GM21447 (cell line): Measurements from ENCODE around the gene TGFB1.
A peak's percentile ranks its signal among the peaks of the same experiment; 100 is the strongest.
"Not testable (repeated sequence)": the region's sequence is repeated elsewhere in the genome, so short reads cannot be mapped to it uniquely, and the experiment has no call there.

ENCODE experiments used
- ATAC-seq: cut with Tn5 transposase; IDR thresholded peaks from one replicate; pipeline ENCODE4 v1.9.1; 2021; ENCODE audit not compliant: unreplicated experiment

Gene TGFB1

DNA sequence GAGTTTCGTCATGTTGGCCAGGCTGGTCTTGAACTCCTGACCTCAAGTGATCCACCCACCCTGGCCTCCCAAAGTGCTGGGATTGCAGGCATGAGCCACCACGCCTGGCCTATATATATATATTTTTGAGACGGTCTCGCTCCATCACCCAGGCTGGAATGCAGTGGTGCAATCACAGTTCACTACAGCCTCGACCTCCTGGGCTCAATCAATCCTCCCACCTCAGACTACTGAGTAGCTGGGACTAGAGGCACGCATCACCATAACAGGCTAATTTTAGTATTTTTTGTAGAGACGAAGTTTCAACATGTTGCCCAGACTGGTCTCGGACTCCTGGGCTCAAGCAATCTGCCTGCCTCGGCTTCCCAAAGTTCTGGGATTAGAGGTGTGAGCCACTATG lies 6.8 kb downstream of the TGFB1 start:
- ATAC-seq = not testable (repeated sequence)

DNA sequence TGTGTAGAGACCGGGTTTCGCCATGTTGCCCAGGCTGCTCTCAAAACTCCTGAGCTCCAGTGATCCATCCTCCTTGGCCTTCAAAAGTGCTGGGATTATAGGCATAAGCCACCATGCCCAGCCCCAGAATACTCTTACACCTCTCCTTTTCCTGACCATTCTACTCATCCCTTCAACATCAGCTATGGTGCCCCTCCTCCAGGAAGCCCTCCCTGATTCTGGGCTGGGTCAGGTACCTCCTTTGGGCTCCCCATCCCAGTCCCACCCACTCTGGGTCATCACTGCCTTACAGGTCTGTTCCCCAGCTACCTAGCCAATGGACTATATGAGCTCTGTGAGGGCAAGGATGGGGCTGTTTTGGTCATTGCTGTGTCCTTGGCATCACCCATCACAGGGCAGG lies 9.6 kb downstream of the TGFB1 start:
- ATAC-seq = no peak

DNA sequence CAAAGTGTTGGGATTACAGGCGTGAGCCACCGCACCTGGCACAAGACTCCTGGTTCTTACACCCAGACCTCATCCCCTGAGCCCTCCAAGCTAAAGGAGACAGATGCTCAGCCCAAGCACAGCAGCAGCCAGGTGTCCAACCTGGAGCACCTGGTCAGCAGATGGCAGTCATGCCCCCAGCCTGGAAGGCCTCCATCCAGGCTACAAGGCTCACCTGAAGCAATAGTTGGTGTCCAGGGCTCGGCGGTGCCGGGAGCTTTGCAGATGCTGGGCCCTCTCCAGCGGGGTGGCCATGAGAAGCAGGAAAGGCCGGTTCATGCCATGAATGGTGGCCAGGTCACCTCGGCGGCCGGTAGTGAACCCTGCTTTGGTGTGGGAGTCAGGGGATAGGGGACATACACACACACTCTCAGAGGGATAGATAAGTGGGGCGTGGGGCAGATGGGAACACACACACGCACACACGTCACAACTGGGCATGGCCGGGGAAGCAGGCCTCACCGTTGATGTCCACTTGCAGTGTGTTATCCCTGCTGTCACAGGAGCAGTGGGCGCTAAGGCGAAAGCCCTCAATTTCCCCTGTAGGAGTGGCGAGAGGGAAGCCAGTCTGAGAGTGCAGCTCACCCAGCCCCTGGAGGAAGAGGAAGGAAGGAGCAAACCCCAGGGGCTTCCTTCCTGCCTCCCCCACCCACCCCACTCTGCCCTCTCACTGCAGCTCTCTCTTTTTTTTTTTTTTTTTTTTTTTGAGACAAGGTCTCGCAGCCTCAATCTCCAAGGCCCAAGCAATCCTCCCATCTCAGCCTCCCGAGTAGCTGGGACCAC lies 11.8 kb downstream of the TGFB1 start:
- ATAC-seq = no peak

DNA sequence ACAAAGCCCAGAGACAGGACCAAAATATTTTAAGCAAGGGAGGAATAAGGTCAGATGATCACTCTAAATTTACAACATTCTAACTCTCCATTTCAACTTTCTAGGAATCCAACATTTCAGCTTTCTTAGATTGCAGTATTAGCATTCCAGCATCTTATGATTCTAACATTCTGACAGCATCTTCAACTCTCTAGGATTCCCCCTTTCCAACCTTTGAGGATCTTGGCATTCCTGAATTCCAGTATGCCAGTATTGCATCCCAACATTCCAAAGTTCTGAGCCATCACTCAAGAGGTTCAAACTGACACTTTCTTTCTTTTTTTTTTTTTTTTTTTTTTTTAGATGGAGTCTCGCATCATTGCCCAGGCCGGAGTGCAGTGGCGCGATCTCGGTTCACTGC lies 13.8 kb downstream of the TGFB1 start:
- ATAC-seq = no peak

DNA sequence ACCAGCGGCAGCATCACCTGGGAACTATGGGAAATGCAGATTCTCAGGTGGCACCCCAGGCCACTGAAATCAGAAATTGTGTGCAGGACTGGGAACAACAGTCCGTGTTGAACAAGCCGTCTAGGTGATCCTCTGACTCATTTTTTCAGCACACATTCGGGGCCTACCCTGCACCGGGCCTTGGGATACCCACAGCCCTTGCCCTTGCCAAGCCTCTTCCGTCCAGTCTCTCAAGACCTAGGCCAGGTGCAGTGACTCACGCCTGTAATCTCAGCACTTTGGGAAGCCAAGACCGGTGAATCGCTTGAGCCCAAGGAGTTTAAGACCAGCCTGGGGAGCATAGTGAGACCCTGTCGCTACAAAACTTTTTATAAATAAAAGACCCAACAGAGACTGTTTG lies 18.3 kb downstream of the TGFB1 start:
- no peak for ATAC-seq

DNA sequence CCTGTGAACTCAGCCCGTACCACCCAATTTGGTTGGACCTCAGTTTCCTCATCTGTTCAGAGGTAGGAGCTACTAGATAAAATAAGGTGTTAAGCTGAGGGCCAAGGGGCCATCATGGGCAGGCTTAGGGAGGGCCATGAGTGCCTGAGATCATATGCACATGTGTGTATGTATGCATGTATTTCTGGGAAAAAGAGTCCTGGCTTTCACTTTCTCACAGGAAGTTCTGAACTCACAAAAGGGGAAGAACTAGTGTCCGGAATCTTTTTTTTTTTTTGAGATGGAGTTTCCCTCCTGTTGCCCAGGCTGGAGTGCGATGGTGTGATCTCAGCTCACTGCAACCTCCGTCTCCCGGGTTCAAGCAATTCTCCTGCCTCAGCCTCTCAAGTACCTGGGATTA lies 18.9 kb downstream of the TGFB1 start:
- no peak for ATAC-seq

DNA sequence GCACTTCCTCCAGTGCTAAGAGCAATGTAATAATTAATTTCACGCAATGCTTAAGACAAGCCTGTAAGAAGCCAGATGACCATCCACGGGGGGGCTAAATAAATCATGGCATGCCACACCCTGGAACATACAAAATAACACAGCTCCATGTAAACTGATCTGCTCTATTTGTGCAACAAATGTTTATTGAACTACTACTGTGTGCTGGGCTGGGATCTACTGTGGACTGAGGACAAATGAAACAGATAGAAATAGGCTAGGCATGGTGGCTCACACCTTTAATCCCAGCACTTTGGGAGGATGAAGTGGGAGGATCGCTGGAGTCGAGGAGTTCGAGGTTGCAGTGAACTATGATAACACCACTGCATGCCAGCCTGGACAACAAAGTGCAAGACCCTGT lies 21.3 kb downstream of the TGFB1 start:
- ATAC-seq = no peak

DNA sequence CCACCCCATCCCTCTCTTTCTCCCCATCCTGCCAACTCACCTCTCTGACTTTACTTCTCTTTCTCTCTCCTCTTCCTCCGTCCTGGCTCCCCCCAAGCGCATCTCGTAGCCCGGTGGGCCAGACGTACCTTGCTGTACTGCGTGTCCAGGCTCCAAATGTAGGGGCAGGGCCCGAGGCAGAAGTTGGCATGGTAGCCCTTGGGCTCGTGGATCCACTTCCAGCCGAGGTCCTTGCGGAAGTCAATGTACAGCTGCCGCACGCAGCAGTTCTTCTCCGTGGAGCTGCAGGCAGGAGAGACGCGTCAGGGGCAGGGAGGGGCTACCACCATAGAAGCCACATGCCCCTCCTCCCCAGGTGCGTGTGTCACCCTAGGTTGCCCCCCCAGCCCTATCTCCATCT lies 21.7 kb downstream of the TGFB1 start:
- no peak for ATAC-seq

DNA sequence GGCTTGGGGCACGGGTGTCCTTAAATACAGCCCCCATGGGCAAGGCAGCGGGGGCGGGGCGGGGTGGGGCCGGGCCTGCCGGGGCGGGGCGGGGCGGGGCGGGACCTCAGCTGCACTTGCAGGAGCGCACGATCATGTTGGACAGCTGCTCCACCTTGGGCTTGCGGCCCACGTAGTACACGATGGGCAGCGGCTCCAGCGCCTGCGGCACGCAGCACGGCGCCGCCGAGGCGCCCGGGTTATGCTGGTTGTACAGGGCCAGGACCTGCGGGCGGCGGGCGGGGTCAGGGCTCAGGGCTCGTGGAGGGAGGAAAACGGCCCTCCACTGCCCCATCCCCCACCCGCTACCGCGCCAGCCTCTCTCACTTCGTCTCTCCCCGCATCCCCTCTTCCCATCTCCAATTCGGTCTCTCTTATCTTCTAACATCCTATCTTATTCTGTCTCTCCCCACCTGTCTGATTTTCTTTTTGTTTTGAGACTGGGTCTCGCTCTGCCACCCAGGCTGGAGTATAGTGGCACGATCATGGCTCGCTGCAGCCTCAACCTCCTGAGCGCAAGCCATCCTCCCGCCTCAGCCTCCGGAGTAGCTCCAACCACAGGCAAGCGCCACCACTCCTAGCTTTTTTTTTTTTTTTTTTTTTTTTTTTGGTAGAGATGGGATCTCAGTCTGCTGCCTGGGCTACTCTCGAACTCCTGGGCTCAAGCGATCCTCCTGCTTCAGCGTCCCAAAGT lies 22.6 kb downstream of the TGFB1 start:
- no peak for ATAC-seq

DNA sequence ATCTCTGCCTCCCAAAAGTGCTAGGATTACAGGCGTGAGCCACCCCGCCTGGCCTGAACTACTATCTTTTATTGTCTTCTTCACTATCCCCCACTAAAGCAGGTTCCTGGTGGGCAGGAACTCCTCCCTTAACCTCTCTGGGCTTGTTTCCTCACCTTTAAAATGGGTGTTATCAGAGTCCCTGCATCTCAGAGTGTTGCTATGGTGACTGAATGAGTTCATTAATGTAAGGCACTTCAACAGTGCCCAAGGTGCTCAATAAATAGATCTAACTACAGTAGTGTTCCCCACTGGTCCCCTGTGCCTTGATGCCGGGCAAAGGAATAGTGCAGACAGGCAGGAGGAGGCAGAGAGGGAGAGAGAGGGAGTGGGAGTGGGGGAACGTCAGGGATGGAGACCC lies 23.2 kb downstream of the TGFB1 start:
- no peak for ATAC-seq

DNA sequence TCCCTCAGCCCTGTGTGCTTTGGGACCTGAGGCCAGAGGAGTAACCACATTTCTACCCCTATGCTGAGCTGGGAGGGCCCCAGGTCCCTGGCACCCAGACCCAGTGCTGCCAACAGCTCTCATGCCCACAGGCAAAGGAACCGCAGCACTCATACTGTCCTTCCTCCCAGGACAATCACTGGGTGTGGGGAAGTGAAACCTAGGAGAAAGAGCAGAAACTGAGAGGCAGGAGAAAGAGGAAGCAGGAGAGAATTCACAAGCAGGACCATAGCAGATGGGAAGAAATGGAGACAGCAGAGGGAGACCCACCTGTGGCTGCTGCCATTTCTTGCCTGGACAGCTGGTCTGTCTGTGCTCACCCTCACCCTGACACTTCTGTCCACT lies 24.9 kb downstream of the TGFB1 start:
- ATAC-seq = no peak

DNA sequence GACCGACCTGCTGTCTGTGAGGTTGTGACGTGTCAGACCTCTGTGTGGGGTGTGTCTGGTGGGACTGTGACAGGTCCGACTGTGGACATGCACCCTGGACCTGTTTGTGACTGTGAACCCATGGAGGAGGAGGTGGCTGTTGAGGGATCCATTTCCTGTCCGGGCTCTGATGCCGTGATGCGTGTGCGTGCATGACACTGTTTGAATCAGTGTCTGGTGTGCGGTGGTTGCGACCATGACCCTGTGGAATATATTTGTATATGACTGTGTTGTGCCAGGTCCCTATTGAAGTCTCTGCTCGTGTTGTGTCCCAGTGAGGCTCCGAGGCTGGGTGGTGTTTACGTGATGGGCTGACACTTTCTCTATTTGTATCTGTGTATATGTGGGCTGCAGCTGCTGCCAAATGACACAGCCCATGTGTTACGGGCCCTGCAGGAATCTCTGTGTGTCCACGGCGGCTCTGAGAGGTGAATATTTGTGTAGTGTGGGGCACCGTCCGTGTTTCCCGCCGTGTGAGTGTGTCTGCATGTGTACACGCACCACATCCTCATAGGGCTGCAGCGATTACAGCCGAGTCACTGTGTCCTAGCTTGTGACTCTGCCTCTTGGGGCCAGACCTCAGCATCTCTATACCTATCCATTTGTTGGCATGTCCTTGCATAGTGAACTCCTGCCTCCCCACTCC lies 25.4 kb downstream of the TGFB1 start:
- ATAC-seq = peak; percentile 10

DNA sequence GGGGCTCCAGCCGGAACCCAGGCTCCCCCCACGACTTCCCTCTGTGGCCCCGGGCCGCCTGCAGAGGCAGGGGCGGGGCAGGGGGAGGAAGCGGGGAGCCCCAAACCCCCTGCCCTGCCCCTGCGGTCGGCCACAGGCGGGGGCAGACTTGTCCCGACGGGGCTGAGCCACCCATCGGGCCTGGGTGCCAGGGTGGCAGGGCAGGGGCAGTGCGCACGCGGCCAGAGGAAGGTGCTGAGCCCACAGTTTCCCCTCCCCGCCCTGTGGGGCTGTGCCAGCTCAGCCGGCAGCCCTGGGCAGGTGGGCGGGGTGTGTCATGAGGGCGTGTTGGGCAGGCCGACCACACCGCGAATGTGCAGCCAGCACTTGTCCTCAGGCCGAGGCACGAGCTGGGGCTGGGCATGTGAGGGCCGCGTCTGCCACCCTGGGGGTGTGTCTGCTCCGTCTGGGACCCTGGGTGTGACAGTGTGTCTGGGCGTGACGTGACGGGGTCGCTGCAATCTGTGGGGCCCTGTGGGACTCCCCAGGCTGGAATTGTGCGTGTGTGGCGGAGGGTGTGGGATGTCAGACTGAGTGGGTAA lies 26.1 kb downstream of the TGFB1 start:
- peak; percentile 51 for ATAC-seq

DNA sequence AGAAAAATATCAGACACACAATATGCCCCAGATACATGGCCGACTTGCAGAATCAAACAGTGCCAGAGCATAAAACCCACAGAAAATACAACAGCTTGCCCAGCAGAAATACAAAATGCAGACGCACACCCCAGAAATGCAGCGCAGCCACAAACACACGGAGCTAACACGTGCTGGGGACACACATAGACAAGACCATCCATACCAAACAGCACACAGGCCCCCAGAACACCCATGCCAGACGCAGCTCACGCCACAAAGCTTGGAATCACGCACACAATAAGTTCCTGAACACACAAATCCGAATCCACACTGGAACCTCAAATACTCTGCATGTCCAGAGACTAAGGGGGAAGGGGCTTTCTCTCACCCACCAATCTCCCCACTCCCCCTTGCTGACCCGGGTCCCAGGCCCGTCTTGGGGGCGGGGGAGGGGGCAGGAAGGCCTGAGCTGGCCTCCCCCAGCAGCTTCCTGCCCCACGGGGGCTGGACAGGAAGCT lies 26.6 kb downstream of the TGFB1 start:
- no peak for ATAC-seq

DNA sequence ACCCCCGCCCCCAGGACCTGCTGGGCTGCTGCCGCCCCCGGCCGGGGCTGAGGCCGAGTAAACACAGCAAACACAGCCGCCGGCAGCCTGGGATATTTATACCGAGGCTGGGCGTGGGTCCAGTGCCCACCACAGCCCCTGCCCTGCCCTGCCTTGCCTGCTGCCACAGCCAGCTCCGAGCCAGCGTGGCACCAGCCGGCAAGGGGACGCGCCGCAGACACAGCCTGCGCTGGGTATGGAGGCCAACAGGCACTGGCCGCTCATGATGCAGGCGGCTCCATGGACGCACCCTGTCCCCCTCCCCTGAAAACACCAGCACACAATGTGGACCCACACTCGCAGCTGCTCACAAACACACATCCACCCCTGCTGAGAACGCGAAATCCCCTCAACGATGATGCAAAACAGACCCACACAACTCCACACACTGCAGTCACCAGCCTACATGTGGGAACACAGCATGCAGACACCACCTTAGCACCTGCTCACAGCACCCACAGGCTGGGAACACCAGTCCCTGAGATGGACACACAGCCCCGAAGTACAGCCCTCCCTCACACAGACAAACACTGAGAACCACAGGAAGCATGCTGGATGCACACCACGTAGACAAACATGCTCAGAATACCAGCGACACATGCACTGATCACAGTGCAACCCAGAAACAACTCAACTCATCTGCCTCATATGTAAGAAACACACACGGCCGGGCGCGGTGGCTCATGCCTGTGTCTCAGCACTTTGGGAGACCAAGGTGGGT lies 27.6 kb downstream of the TGFB1 start:
- no peak for ATAC-seq

DNA sequence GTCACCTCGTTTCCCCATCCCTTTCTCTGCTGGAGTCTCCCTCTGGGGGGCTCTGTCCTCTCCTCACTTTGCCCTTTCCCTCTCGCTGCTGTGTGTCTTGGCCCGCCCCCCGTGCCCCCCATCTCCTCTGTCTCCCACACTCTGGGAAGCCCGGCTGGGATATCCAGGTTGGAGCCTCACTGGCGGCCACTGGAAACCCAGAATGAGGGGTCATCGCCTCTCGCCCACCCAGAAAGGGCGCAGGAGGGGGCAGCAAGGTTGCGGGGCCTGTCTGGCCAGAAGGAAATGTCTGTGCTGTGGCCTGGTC lies 28.1 kb downstream of the TGFB1 start:
- ATAC-seq = no peak

DNA sequence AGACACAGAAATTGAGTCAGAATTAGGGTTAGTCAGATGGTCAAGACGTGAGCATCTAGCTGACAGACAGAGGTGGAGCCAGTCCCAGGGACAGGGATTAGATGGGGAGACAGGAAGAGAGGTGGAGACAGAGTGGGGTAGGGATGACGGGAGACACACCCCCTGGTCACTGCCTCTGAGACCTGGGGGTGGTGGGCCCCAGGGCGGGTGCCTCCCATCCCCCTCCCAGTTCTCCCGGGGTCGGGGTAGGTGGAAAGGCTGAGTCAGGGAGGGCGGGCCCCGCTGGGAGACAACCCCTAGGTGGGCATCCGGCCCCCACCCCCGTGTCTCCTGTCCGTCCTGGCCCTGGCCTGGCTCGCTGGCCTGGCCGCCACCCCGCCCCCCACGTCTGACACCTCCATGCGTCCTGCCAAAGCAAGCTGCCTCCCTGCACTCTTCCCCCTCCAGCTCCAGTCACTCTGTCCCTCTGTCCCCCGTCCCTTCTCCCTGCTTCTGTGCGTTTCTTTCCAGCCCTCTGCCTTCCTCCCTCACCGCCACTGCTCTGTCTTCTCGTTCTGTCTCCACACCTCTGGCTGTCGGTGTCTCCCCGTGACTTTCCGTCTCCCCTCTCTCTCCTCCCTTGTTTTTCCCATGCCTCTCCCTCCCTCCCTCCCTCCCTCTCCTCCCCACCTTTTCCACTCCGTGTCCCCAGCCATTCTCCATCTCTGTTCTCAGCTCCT lies 28.6 kb downstream of the TGFB1 start:
- no peak for ATAC-seq

DNA sequence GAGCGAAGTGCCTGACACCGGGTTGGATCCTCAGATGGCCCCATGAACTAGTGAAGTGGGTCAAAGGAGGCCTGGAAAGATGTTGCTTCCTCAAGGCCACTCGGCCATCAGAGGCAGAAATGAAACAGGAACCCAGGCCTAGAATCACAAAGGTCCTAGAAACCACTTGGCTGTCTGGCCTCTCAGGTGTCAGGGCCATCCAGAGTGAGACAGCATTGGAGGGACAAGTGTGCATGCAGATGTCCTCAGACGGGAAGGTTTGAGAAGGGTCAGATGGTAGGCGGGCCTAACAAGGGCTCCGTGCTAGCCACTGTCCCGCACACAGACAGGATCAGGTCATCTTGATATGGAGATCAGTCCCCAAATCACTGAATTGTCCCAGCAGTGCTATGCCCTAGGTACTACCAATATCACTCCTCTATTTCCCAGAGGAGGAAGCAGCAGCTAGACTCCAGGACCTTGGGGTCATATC lies 29.5 kb downstream of the TGFB1 start:
- ATAC-seq = no peak

DNA sequence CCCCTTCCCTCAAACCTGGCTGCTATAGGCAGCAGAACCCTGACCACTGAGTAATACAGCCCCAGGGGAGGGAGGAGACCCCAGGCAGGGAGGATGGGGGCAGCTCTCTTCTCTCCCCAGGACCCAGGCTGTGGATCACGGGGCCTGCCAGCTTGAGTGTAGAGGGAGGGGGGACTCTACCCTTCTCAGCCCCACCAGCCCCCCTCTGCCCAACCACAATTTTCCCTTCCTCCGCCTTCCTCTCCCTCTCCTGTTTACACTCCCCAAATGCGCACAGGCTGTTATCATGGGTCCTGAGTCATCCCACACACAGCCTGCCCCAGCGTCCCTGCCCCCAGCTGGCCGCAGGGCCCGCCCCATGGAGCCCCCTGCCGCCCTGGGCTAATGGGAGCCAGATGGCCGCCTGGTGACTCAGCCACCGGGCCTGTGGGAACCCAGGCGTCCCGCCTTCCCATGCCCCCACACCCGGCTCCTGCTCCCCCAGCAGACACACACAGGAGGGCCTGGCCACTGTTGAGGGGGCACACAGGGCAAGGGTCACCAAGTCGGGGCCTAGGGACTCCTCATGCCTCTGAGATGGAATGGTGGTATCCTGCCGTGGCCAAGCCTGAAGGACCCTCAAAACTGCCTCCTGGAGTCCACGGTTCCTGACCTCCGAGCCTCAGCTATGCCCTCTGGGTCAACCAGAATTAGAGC lies 30.1 kb downstream of the TGFB1 start:
- no peak for ATAC-seq

DNA sequence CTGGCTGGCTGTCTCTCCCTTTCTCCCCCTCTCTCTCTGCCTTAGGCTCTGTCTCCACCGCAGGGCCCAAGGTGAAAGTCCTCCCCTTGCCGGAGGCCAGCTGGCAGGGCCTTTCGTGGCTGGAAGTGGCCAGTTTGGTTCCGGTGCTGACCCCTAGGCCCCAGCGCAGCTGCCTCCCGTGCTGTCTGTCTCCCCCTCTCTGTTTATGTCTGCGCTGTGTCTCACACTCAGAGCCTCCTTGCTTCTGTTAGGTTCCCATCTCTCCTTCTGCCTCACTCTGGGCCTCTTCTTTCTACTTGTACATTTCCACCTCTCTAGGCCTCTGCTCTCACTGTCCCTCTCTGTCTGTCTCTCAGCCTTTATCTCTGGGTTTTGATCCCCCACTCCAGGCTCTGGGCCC lies 30.7 kb downstream of the TGFB1 start:
- ATAC-seq = no peak
